ENCODE results near the gene APOA5.
A peak's percentile ranks its signal among the peaks of the same experiment; 100 is the strongest.

Gene APOA5

DNA sequence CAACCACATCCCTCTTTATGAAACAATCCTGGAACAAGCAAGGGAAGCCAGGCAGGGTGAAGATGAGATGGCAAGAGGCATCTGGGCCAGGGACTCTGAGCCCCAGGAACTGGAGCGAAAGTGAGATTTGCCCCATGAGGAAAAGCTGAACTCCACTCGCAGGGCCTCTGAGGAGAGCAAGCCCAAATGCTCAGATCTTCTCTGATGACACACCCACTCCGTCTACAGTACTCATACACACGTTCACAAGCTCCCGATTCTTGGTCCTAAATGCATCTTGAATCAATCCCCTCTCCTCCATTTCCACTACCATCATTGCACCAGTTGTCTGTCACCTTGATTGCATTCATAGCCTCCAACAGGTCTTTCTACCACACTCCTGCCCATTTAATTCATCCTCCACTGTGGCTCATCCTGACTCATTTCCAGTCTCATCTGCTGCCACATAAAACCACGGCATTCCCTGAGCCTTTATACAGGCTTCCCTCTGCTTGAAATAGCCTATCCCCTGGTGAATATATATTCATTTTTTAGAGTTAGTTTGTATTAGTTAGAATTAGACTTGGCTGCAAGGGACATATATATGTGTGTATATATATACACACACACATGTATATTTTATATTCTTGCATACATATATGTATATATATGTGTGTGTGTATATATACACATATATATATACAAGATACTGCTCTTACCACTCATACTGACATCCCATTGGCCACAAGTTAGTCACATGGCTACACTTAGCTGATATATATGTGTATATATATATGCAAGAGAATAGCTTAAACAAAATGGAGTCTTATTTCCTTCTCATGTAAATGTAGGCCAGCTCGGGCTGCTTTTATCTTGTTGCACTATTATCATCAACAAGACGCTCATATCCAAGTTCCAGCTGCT, 1.4 kb upstream of the APOA5 start:
- TF ChIP-seq, protein P1, sequence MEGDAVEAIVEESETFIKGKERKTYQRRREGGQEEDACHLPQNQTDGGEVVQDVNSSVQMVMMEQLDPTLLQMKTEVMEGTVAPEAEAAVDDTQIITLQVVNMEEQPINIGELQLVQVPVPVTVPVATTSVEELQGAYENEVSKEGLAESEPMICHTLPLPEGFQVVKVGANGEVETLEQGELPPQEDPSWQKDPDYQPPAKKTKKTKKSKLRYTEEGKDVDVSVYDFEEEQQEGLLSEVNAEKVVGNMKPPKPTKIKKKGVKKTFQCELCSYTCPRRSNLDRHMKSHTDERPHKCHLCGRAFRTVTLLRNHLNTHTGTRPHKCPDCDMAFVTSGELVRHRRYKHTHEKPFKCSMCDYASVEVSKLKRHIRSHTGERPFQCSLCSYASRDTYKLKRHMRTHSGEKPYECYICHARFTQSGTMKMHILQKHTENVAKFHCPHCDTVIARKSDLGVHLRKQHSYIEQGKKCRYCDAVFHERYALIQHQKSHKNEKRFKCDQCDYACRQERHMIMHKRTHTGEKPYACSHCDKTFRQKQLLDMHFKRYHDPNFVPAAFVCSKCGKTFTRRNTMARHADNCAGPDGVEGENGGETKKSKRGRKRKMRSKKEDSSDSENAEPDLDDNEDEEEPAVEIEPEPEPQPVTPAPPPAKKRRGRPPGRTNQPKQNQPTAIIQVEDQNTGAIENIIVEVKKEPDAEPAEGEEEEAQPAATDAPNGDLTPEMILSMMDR (IDR thresholded peaks at IDR 0.05; ENCODE audit: low read depth, low read length), result no peak
- TF ChIP-seq POLR2A (IDR thresholded peaks at IDR 0.05; ENCODE audit: extremely low read depth, insufficient read length), result no peak
- no peak for TF ChIP-seq MAX (IDR thresholded peaks at IDR 0.05; ENCODE audit: low read depth, low read length)
- no peak for TF ChIP-seq MYC (IDR thresholded peaks at IDR 0.05; ENCODE audit: low read depth, low read length)
- no peak overlapping the region for H3K4me3 ChIP-seq (ENCODE audit: low read depth, low read length)
- no peak for DNase-seq (ENCODE audit: low read depth)

GRCh38 chr11:116792144-116792868, 627 bp upstream of the APOA5 start:
- DNase-seq (ENCODE audit: low read depth), result no peak
- TF ChIP-seq, protein P1 (IDR thresholded peaks at IDR 0.05; ENCODE audit: low read depth, low read length), result no peak
- TF ChIP-seq MYC (IDR thresholded peaks at IDR 0.05; ENCODE audit: low read depth, low read length) (no peak), MAX (IDR thresholded peaks at IDR 0.05; ENCODE audit: low read depth, low read length) (no peak), POLR2A (IDR thresholded peaks at IDR 0.05; ENCODE audit: extremely low read depth, insufficient read length) (no peak)

GRCh38 chr11:116791002-116791812, 472 bp downstream of the APOA5 start:
- no peak overlapping the region for H3K4me3 ChIP-seq (ENCODE audit: low read depth, low read length)
- TF ChIP-seq MYC (IDR thresholded peaks at IDR 0.05; ENCODE audit: low read depth, low read length), result no peak
- TF ChIP-seq, protein P1 (IDR thresholded peaks at IDR 0.05; ENCODE audit: low read depth, low read length), result peak; percentile 91
- peak; percentile 83 for DNase-seq (ENCODE audit: low read depth)

More at GRCh38 chr11:116792144-116792868, 627 bp upstream of the APOA5 start:
- no peak overlapping the region for H3K4me3 ChIP-seq (ENCODE audit: low read depth, low read length)

- DNase-seq (ENCODE audit: low read depth), result no peak
- no peak overlapping the region for H3K4me3 ChIP-seq (ENCODE audit: low read depth, low read length)
- TF ChIP-seq, protein P1 (IDR thresholded peaks at IDR 0.05; ENCODE audit: low read depth, low read length), result no peak
- TF ChIP-seq MAX (IDR thresholded peaks at IDR 0.05; ENCODE audit: low read depth, low read length), result no peak
- no peak for TF ChIP-seq MYC (IDR thresholded peaks at IDR 0.05; ENCODE audit: low read depth, low read length)
- TF ChIP-seq POLR2A (IDR thresholded peaks at IDR 0.05; ENCODE audit: extremely low read depth, insufficient read length), result no peak
Observed at GRCh38 chr11:116790167-116791001, 1.3 kb downstream of the APOA5 start.

DNA sequence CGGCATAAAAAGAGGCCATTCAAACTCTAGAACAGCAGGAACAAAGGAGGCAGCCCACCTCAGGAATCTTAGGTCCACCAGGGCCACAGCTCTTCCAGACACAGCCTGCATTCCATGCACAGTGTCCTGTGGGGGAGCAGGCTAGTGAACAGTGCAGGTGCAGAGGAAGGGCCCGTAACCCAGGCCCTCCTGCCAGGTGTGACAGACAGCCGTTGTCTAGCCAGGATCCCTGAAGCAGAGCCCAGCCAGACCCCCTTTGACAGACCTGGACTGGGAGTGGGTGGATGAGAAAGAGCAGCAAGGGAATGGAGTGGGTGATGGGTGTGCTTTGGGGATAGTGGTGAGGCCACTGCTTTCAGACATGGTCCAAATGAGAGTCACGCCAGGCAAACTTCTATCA, 2.7 kb downstream of the APOA5 start:
- TF ChIP-seq MYC (IDR thresholded peaks at IDR 0.05; ENCODE audit: low read depth, low read length) (no peak), MAX (IDR thresholded peaks at IDR 0.05; ENCODE audit: low read depth, low read length) (no peak), POLR2A (IDR thresholded peaks at IDR 0.05; ENCODE audit: extremely low read depth, insufficient read length) (no peak)
- TF ChIP-seq, protein P1 (IDR thresholded peaks at IDR 0.05; ENCODE audit: low read depth, low read length), result no peak
- no peak overlapping the region for H3K4me3 ChIP-seq (ENCODE audit: low read depth, low read length)
- no peak for DNase-seq (ENCODE audit: low read depth)

Measured in NB4 (cell line).